Measurements from ENCODE around the gene NCBP3. TPM values are rescaled to one million over a fixed set of nuclear protein-coding genes. Genes with fewer than 3 reads are reported as not detected.
A peak's percentile ranks its signal among the peaks of the same experiment; 100 is the strongest.

Gene NCBP3
- total RNA-seq, 1 donor from 2014 or later: 8.2 TPM

- Histone ChIP-seq H3K4me3 (ENCODE audit: low read depth, low read length) (no peak overlapping the region), H3K27me3 (ENCODE audit: control insufficient read depth, insufficient read depth, low read length) (no peaks in the 10 kb centered on the region), H3K36me3 (ENCODE audit: control insufficient read depth, insufficient read depth, low read length) (peaks cover 19% of the 10 kb centered on the region)
- TF ChIP-seq, protein P1, sequence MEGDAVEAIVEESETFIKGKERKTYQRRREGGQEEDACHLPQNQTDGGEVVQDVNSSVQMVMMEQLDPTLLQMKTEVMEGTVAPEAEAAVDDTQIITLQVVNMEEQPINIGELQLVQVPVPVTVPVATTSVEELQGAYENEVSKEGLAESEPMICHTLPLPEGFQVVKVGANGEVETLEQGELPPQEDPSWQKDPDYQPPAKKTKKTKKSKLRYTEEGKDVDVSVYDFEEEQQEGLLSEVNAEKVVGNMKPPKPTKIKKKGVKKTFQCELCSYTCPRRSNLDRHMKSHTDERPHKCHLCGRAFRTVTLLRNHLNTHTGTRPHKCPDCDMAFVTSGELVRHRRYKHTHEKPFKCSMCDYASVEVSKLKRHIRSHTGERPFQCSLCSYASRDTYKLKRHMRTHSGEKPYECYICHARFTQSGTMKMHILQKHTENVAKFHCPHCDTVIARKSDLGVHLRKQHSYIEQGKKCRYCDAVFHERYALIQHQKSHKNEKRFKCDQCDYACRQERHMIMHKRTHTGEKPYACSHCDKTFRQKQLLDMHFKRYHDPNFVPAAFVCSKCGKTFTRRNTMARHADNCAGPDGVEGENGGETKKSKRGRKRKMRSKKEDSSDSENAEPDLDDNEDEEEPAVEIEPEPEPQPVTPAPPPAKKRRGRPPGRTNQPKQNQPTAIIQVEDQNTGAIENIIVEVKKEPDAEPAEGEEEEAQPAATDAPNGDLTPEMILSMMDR (IDR thresholded peaks at IDR 0.05; ENCODE audit: insufficient read depth, low read length, severe bottlenecking): no peak
- no peak for DNase-seq (ENCODE audit: low read depth)
- FAIRE-seq: no peak
These were observed 32.9 kb downstream of the NCBP3 start for GRCh38 chr17:3813171-3813570.

GRCh38 chr17:3812771-3813170 is 33.3 kb downstream of the NCBP3 start:
- DNase-seq (ENCODE audit: low read depth) (no peak), FAIRE-seq (no peak)
- Histone ChIP-seq H3K4me3 (ENCODE audit: low read depth, low read length) (no peak overlapping the region), H3K36me3 (ENCODE audit: control insufficient read depth, insufficient read depth, low read length) (peaks cover 19% of the 10 kb centered on the region), H3K27me3 (ENCODE audit: control insufficient read depth, insufficient read depth, low read length) (no peaks in the 10 kb centered on the region)
- TF ChIP-seq, protein P1 (IDR thresholded peaks at IDR 0.05; ENCODE audit: insufficient read depth, low read length, severe bottlenecking): no peak

- TF ChIP-seq, protein P1 (IDR thresholded peaks at IDR 0.05; ENCODE audit: insufficient read depth, low read length, severe bottlenecking): no peak
- no peak overlapping the region for H3K4me3 ChIP-seq (ENCODE audit: low read depth, low read length)
- H3K36me3 ChIP-seq (ENCODE audit: control insufficient read depth, insufficient read depth, low read length): peaks cover 19% of the 10 kb centered on the region
- H3K27me3 ChIP-seq (ENCODE audit: control insufficient read depth, insufficient read depth, low read length): no peaks in the 10 kb centered on the region
- FAIRE-seq (no peak), DNase-seq (ENCODE audit: low read depth) (no peak)
These were observed 33.8 kb downstream of the NCBP3 start for GRCh38 chr17:3812284-3812683.

GRCh38 chr17:3810019-3810418 is 36.0 kb downstream of the NCBP3 start:
- Histone ChIP-seq H3K27me3 (ENCODE audit: control insufficient read depth, insufficient read depth, low read length) (no peaks in the 10 kb centered on the region), H3K36me3 (ENCODE audit: control insufficient read depth, insufficient read depth, low read length) (peaks cover 20% of the 10 kb centered on the region), H3K4me3 (ENCODE audit: low read depth, low read length) (no peak overlapping the region)
- DNase-seq (ENCODE audit: low read depth) (no peak), FAIRE-seq (no peak)
- TF ChIP-seq, protein P1 (IDR thresholded peaks at IDR 0.05; ENCODE audit: insufficient read depth, low read length, severe bottlenecking): no peak

GRCh38 chr17:3809135-3809534 is 36.9 kb downstream of the NCBP3 start:
- Histone ChIP-seq H3K4me3 (ENCODE audit: low read depth, low read length) (no peak overlapping the region), H3K27me3 (ENCODE audit: control insufficient read depth, insufficient read depth, low read length) (no peaks in the 10 kb centered on the region), H3K36me3 (ENCODE audit: control insufficient read depth, insufficient read depth, low read length) (peaks cover 18% of the 10 kb centered on the region)
- TF ChIP-seq, protein P1 (IDR thresholded peaks at IDR 0.05; ENCODE audit: insufficient read depth, low read length, severe bottlenecking): no peak
- FAIRE-seq (no peak), DNase-seq (ENCODE audit: low read depth) (peak; percentile 88)

- FAIRE-seq (no peak), DNase-seq (ENCODE audit: low read depth) (peak; percentile 56)
- Histone ChIP-seq H3K36me3 (ENCODE audit: control insufficient read depth, insufficient read depth, low read length) (peaks cover 15% of the 10 kb centered on the region), H3K4me3 (ENCODE audit: low read depth, low read length) (no peak overlapping the region), H3K27me3 (ENCODE audit: control insufficient read depth, insufficient read depth, low read length) (no peaks in the 10 kb centered on the region)
- TF ChIP-seq, protein P1 (IDR thresholded peaks at IDR 0.05; ENCODE audit: insufficient read depth, low read length, severe bottlenecking): no peak
These were observed 37.3 kb downstream of the NCBP3 start for GRCh38 chr17:3808701-3809100.

Data from bronchial epithelial cell (primary cell).